Sigmoid colon (tissue), 4 donors: ENCODE data around the gene SLC35G6.

ENCODE experiments used
- CTCF ChIP-seq, 4 experiments: fragments of 450-650 bp in 3 of 4; fragments of 200-600 bp in 1 of 4; IDR thresholded peaks; one replicate each; pipeline ENCODE4 v1.5.1; 2016 to 2019; ENCODE audit warnings: antibody characterized with exemption in 4 of 4, mild to moderate bottlenecking in 3 of 4, moderate library complexity in 2 of 4
- EP300 ChIP-seq, 4 donors: sonication (generic); formaldehyde crosslinking; IDR thresholded peaks; one replicate each; pipeline ENCODE4 v1.6.1; 2017; ENCODE audit warnings: antibody characterized with exemption in 4 of 4
- POLR2A ChIP-seq, 2 donors: fragments of 450-650 bp; IDR thresholded peaks; one replicate each; pipeline ENCODE4 v1.6.1; 2016; ENCODE audit warnings: antibody characterized with exemption in 2 of 2, mild to moderate bottlenecking in 2 of 2, moderate library complexity in 2 of 2
- POLR2AphosphoS5 ChIP-seq, 4 donors: sonication (generic); formaldehyde crosslinking; IDR thresholded peaks; one replicate each; pipeline ENCODE4 v1.6.1; 2017; ENCODE audit warnings: antibody characterized with exemption in 4 of 4

GRCh38 chr17:7459961-7460545, 21.2 kb upstream of the SLC35G6 start:
- TF ChIP-seq CTCF (IDR thresholded peaks at IDR 0.05), result no peak
- TF ChIP-seq POLR2AphosphoS5 (IDR thresholded peaks at IDR 0.05), result no peak
- no peak for TF ChIP-seq POLR2A (IDR thresholded peaks at IDR 0.05)
- no peak for TF ChIP-seq EP300 (IDR thresholded peaks at IDR 0.05)
